GM19025 (cell line): ENCODE measurements around the gene FAM124B.
A peak's percentile ranks its signal among the peaks of the same experiment; 100 is the strongest.
"Not testable (repeated sequence)": the region's sequence is repeated elsewhere in the genome, so short reads cannot be mapped to it uniquely, and the experiment has no call there.

Source experiments
- ATAC-seq: cut with Tn5 transposase; IDR thresholded peaks from one replicate; pipeline ENCODE4 v1.9.1; 2021; ENCODE audit warnings: mild to moderate bottlenecking, low read depth, moderate library complexity; ENCODE audit not compliant: unreplicated experiment

The FAM124B gene

DNA sequence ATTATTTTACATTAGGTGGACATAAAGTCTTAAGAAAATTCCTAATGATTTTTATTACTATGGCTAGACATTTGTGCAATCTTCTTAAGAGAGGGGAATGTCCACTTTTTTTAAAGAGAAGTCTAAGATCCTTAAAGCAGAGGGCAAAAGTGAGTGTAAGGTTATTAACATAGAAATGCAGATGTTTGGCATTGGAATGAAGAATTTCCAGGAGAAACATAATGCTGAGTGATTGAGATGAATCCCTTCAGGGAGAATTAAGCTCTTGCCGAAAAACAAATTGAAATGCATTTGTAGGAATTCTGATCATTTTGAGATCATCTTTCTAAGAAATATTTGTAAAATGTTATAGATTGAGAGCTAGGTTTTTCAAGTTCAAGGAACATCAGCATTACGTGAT lies 15.0 kb downstream of the FAM124B start:
- ATAC-seq = no peak

DNA sequence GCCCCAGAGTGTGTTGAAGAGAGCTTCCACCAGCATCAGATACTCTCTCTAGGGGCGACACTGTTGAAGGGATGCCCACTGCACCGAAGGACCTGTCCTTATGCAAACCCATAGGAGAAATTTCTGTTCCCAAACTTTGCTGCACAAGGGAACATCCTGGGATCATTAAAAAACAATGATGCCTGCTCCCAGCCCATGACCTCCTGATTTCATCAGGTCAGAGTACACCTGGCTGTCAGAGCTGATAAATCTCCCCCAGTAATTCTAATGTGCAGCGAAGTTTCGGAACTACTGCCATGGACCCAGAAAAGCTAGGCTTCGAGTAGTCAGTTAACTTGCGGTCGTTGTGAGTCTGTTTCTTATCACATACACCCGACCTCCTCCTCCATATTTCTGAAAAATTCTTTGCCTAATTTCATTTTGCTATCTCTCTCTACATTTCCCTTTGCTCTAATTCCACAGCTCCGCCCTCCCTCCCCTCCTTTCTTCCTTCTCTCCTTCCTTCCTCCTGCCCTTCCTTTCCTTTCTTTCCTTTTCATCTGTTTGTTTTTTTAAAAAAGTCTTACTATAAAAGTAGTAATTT lies 18.8 kb downstream of the FAM124B start:
- no peak for ATAC-seq

DNA sequence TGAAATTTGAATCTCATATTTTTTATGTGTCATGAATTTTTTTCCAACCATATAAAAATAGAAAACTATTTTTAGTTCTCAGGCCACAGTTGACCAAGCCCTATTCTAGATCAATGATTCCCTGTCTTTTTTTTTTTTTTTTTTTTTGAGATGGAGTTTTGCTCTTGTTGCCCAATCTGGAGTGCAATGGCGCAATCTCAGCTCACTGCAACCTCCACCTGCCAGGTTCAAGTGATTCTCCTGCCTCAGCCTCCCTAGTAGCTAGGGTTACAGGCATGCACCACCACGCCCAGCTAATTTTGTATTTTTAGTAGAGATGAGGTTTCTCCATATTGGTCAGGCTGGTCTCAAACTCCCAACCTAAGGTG lies 19.6 kb downstream of the FAM124B start:
- not testable (repeated sequence) for ATAC-seq

DNA sequence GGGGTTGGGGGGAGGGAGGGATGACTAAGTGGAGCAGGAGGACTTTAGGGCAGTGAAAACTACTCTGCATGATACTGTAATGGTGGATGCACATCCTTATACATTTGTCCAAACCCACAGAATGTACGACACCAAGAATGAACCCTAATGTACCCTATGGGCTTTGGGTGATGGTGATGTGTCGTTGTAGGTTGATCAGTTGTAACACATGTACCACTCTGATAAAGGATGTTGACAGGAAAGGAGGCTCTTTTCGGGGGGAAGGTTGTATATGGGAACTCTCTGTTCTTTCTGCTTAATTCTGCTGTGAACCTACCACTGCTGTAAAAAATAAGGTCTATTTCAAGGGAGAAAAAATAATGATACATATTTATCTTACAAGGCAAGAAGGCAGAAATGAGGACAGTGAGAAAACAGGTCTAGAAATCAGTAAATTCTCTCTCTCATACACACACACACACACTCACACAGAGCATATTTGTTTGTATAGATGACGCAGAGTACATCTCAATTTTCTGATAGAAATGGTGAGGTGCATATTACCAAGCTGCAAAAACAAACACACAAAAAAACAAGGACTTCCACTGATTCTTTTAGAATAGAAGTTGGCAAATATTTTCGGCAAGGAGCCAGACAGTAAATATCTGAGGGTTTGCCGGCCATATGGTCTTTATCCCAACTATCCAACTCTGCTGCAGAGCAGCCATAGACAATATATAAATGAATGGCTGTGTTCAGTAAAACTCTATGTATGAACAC lies 20.2 kb downstream of the FAM124B start:
- no peak for ATAC-seq

DNA sequence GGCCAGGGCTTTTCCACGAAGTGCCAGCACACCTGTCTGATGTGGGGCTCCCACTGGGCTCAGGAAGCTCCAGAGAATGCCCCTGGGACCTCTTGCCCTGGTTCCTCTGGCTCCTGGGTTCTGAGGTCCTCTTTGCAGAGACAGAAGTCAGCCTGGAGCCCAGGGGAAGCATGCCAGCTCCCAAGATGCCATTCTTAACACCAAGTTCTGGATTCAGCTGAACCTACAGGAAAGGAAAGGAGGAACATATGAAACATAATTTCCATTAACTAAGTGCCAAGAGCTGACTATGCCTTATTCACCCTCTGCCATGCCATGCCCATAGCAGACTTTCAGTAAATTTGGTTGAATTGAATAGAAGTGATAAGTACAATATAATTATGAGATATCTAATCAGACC lies 21.9 kb downstream of the FAM124B start:
- no peak for ATAC-seq

DNA sequence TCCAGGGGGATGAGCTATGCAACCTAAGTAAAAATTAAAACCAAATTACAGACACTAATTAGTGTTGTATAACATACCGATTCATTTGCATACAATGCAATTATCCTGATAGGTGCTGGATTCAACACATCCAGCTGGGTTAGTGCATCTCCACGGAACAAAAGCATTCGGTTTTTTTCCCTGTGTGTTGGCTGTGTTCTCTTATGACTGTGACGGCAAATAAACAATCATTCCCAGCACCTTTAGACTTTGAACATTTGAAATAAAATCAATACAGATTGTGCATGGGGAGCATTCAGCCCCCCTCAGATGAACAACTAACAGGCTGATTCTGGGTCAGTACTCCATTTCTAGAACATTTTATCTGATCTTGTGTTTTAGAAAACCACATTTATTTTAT lies 22.7 kb downstream of the FAM124B start:
- no peak for ATAC-seq

DNA sequence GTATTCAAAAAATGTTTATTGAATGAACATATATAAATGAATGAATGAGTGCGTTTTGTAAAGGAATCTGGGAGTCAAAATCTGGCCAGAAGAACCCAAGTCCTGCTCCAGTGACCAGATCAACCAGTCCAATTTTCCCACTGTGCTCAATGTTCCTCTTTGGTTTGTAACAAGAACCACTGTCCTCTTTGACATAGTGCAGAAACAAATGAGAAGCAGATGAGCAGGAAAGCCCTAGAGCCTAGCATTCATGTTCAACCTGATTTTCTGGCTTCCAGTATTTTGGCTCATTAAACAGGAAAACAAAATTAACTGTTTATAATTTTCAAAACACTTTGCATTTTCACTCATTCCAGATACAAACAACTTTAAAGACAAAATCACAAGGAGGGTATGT lies 23.2 kb downstream of the FAM124B start:
- ATAC-seq = no peak

DNA sequence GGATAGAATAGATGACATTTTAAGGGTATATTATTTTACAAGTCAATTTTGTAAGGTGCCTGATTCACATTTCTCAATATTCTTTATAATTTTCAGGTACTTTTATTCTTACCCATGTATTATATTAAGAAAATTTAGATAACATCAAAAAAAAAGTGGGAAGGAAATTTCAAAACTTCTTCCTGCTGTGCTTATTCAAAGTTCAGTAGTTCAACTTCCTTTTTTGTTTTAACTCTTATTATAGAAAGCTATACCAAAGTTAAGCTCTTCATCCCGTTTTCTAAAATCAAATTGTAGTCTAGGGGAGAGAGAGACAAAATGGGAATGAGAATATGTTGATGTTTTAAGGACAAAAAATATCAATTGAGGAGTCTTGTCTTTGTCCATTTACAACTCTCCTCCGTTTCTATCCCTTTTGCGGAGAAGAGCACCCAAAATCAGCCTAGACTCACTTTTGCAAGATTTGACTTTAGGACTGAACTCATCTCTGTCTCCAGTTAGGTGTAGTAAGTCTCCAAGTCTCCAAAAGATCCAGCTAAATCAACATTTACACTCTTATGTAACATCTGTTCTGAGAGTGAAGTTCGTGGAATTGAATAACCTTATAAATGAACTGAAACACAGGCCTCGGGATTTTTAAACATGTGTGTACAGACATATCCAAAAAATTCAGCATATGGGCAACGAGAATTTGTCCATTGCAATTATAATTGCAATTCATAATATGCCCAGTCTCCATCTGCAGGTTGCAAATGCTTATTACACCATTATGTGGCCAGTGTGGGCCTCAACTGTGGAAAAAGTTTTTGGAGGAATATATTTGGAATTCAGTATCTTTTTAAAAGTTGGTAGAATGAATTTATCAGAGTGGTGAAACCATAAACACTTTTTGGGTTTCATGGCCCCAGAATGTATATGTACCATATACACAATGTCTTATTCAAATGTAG lies 23.9 kb downstream of the FAM124B start:
- no peak for ATAC-seq

DNA sequence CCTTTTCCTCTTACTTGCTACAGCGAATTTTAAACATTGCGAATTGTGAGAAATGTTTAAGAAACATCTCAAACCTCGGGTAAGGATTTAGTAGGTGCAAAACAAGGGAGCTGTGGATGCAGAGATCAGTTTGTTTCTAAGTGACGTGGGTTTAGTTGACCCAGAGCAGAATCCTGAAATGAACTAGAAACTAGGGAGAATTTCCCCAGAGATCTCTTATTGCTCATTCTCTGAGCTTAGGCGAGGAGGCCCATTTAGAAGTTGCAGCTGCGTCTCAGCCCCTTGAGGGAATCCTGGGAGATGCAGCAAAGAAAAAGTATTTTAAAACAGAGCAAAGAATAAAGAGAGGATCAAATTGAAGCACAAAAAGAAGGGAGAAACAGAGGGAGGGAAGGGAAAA lies 29.3 kb downstream of the FAM124B start:
- ATAC-seq = no peak

DNA sequence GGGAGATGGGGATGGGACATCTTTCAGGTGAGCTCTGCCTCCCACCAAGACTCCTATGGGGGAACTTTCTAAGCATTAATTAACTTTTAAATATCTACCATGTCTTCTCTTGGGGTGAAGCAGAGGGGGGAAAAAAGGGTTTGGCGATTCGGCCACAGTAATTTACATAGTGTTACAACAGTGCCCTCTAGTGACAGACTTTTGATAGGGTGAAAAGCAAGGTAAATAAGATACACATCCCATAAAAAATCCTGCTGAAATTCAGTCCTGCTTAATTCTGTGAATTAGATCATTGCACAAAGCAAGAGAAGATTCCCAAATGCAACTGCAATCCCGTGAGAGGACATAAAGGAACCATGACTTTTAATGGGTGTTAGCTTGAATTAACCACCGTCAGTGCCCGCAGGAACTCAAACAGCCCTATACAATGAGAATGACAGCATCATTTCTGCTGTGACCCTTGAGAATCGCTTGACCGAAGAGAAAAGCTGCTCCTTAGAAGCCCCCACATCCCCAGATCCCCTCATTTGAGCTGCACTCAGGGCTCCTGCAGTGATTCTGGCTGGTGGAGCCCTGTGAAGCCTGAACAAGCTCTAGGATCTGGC lies 32.8 kb downstream of the FAM124B start:
- ATAC-seq = no peak

DNA sequence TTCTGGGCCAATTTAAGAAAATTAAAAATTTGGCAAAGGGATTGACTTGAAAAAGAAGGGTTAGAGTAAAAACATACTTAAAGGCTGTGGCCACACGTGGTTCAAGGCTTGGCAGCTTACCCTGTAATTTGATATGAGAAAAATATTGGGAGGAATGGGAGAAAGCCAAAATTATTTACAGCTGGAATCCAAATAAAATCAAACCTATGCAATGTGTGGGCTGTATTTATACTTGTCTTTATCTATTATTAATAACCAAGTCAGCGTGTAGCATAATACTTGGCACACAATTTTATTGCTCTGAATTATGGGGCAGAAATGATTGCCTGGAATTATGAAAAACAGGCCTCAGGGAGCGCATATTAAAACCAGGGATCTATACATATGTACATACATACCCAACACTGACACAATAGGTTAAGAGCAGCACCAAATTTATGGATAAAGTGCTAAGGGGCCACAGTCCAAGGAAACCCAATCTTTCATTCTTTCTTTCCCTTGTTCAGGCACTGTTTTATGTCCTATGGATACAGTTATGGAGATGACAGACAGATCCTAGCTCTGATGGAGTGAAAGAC lies 35.6 kb downstream of the FAM124B start:
- no peak for ATAC-seq

DNA sequence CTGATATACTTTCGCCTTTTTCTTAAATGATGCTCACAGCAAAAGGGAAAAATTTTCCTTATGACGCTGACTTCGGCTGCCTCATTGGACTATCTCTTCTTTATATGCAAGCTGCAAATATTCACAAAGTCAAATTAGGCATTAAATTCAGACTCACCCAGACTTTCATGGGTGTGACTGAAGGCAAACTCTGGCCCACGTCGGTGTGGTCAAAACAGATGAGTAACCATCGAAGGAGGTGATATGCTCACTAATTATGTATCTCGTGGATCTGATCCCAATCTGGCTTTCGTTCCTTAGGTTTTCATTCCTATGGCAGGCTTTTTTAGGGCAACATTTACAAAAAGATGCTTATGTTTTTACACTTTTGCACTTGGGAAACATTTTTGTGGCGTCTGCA lies 36.6 kb downstream of the FAM124B start:
- ATAC-seq = no peak

DNA sequence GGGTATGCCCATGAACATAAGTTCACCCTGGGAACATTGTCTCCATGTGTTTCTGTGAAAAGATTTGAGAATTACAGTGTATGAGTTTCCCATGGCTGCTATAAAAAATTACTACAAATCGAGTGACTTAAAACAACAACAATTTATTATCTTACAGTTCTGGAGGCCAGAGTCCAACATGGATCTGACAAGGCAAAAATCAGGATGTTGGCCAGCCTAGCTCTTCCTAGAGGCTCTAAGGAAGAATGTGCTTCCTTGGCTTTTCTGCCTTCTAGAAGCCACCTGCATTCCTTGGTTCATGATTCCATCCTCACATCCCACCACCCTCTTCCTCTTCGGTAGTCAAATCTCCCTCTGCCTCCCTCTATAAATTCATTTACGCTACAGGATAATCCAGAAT lies 38.6 kb downstream of the FAM124B start:
- no peak for ATAC-seq

DNA sequence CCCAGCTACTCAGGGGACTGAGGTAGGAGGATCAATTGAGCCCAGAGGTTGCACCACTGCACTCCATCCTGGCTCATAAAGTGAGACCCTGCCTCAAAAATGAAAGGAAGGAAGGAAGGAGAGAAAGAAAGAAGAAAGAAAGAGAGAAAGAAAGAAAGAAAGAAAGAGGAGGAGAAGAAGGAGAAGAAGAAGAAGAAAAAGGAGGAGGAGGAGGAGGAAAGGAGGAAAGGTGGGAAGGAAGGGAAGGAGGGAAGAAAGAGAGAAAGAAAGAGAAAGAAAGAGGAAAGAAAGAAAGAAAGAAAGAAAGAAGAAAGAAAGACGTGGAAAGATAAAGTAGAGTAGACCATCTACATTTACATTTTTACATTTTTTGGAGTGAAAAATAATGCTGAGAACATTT lies 39.8 kb downstream of the FAM124B start:
- ATAC-seq = no peak

DNA sequence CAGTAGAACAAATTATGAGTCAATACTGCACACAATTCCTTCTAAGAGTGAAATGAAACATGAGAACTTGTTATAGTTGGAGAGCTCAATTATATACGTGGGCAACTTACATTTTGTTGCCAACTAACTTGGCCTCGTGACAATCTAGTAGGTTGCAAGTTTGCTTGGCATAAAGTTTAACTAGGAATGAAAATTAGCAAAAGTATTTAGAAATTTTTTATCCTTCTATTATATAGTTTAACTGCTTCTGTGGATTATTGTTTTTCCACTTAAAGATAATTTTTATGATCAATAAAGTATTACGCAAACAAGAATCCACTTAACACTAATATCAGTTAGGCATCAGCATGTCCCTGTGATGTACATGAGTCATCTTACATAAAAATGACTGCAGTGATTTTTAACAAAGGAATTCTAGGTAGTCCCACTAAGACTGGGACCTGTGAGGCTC lies 41.1 kb downstream of the FAM124B start:
- no peak for ATAC-seq

DNA sequence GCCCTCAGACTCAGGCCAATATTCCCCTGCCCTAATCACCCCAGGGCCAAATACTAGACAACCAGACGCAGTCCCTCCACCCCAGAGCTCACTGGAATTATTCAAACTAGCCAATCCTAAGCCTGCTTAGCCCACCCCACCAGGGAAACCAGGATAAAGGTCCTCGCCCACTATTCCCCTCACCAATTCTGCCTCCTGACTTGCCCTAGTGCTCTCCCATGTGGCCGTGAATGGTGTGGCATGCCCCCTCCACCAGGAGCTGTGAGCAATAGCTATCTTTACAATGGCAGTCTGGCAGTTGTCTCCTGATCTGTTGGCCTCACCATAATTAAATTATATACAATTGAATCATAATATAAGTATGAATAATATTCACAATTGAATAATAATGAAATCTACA lies 42.3 kb downstream of the FAM124B start:
- no peak for ATAC-seq

DNA sequence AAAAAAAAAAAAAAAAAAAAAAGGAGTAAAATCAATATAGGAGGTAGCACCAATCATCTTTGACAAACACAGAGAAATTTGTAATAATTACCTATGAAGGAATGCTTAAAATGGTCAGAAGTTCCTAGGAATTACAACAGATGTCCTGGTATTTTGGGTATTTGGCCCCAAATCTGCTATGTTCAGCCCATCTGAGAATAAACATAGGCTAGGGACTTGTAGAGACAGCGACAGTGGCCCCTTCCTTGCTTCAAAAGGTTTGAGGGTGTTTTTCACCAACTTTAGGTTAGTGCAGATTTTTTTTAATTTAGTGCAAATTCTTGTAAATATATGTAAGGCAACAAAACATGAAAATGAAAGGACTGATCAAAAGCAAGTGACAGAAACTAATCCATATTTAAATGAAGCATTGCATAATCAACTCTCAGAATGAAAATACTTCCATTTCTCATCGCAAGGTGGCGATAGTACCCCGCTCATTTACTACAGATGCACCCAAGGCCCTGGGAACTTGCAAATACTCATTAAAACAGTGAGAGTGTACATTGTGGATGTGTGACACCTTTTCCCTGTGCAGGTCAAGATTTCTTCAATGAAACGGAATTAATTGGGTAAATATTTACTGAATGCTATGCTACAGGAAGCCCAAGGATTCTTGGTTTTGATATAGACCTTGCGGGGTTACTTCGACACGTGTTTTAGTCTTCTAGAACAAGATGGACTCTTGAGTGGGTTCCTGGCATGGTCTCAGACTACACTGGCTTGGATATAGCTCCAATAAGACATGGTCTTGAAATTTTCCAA lies 44.6 kb downstream of the FAM124B start:
- ATAC-seq = peak; percentile 87

DNA sequence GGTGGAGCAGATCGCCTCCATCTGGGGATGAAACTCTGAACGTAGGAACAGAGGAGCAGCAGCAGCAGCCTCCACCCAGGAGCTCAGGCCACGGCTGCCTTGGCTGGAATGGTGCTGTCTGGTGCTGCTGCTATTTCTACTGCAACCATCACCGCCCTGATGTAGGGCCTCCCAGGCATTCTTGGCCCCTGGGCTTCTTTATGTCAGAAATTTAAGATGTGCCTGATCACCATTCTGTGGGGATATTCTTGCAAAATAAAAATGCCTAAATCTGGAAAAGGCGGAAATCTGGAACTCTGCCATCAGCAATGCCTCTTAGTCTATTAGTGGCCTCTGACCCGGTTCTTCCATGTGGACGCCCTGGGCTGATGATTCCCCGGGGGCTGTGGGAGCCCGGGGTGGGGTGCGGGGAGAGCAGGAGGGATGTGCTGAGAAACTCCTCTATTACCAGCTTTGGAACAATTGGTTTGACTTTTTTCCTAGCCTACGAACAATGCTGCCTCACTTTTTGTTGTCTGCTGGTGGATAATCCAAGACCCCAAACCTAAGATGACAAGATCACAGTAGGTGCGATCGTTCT lies 47.2 kb downstream of the FAM124B start:
- no peak for ATAC-seq

DNA sequence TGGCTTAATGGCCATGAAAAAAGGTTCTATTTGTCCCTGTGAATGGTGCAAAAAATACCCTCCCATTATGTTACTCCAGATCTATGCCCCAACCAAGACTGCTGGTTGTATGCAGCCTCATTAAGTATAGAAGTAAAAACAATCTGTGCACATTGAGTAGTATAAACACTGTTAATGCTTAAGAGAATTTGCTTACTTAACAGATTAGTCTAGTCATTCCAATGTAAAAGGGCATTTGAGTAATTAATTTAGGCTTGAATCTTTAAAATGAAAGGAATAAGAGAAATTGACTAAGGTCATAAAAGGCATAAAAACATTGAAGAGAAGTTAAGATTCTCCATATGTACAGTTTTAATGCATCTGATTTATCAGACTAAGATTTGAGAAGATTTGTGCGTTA lies 51.2 kb downstream of the FAM124B start:
- ATAC-seq = no peak
